EL (cell line): ENCODE data around the gene PTCD2.
"Not testable (repeated sequence)": the region's sequence is repeated elsewhere in the genome, so short reads cannot be mapped to it uniquely, and the experiment has no call there.

Experiments used
- DNase-seq: peaks from one replicate; pipeline ENCODE4 v3.0.0-alpha.2; 2016

PTCD2 gene

GRCh38 chr5:72319976-72320752, at the start of gene PTCD2, which contains the start of gene MRPS27:
Gene PTCD2, plus strand, starts transcription at chr5:72320373. Its CDS starts 10 bp downstream, at chr5:72320383.
Gene MRPS27, minus strand, starts transcription at chr5:72320240. Its CDS starts 19 bp downstream, at chr5:72320221.
- peak; percentile 99 for DNase-seq

- DNase-seq = no peak
Measured at GRCh38 chr5:72271702-72272101, 48.5 kb upstream of the PTCD2 start.

GRCh38 chr5:72272398-72272797, 47.8 kb upstream of the PTCD2 start:
- DNase-seq = no peak

GRCh38 chr5:72273547-72273946, 46.6 kb upstream of the PTCD2 start:
- DNase-seq = no peak

- DNase-seq = no peak
Measured at GRCh38 chr5:72276219-72276752, 43.9 kb upstream of the PTCD2 start.

- DNase-seq = peak; percentile 42
Measured at GRCh38 chr5:72280581-72281069, 39.5 kb upstream of the PTCD2 start.

- no peak for DNase-seq
Measured at GRCh38 chr5:72281430-72281763, 38.8 kb upstream of the PTCD2 start.

- DNase-seq = peak; percentile 86
Measured at GRCh38 chr5:72281764-72282499, 38.2 kb upstream of the PTCD2 start.

GRCh38 chr5:72282878-72283277, 37.3 kb upstream of the PTCD2 start:
- DNase-seq = peak; percentile 54

GRCh38 chr5:72283358-72283757, 36.8 kb upstream of the PTCD2 start:
- DNase-seq = no peak

GRCh38 chr5:72284559-72285423, 35.4 kb upstream of the PTCD2 start:
- no peak for DNase-seq

GRCh38 chr5:72285424-72285821, 34.8 kb upstream of the PTCD2 start:
- DNase-seq = no peak

- no peak for DNase-seq
Measured at GRCh38 chr5:72286798-72287197, 33.4 kb upstream of the PTCD2 start.

GRCh38 chr5:72288924-72289323, 31.2 kb upstream of the PTCD2 start:
- no peak for DNase-seq

- no peak for DNase-seq
Measured at GRCh38 chr5:72290356-72291133, 29.6 kb upstream of the PTCD2 start.

GRCh38 chr5:72291601-72292000, 28.6 kb upstream of the PTCD2 start:
- no peak for DNase-seq

GRCh38 chr5:72292411-72292810, 27.8 kb upstream of the PTCD2 start:
- DNase-seq = no peak

GRCh38 chr5:72293495-72294055, 26.6 kb upstream of the PTCD2 start:
- no peak for DNase-seq

GRCh38 chr5:72294473-72294872, 25.7 kb upstream of the PTCD2 start:
- no peak for DNase-seq

GRCh38 chr5:72295539-72295938, 24.6 kb upstream of the PTCD2 start:
- DNase-seq = no peak

GRCh38 chr5:72296256-72296655, 23.9 kb upstream of the PTCD2 start:
- DNase-seq = no peak

- not testable (repeated sequence) for DNase-seq
Measured at GRCh38 chr5:72298136-72298535, 22.0 kb upstream of the PTCD2 start.
